Natural killer cell treated with Interleukin-12 subunit alpha and Interleukin-12 subunit beta and Interleukin-15 and Interleukin-18, amount 100 ng/mL, for 72 hours (primary cell): Measurements from ENCODE around the gene VAX1. TPM values are rescaled to one million over a fixed set of nuclear protein-coding genes. Genes with fewer than 3 reads are reported as not detected.
A peak's percentile ranks its signal among the peaks of the same experiment; 100 is the strongest.
"Not testable (repeated sequence)": the region's sequence is repeated elsewhere in the genome, so short reads cannot be mapped to it uniquely, and the experiment has no call there.

Experiments used
- ATAC-seq, 2 donors: fragments of 150-1000 bp; cut with Tn5 transposase in 1 of 2; sonication (Bioruptor Pico), chemical (Tn5 transposase) in 1 of 2; 2 replicates each; pipeline ENCODE4 v1.10.0; 2021
- DNase-seq: peaks from one replicate; pipeline ENCODE4 v3.0.0; 2022; ENCODE audit warnings: low spot score
- H3K27ac Mint-ChIP-seq, 2 donors: 1 replicate in 1 of 2; 2 replicates in 1 of 2; pipeline ENCODE4 v1.8.0; 2022; ENCODE audit warnings: mixed read lengths in 2 of 2, mild to moderate bottlenecking in 1 of 2, moderate library complexity in 1 of 2
- H3K27me3 Mint-ChIP-seq, 2 donors: 1 replicate in 1 of 2; 2 replicates in 1 of 2; pipeline ENCODE4 v1.8.0; 2022; ENCODE audit warnings: mixed read lengths in 2 of 2
- H3K36me3 Mint-ChIP-seq: one replicate; pipeline ENCODE4 v1.8.0; 2022; ENCODE audit warnings: mixed read lengths
- H3K4me1 Mint-ChIP-seq, 2 donors: 1 replicate in 1 of 2; 2 replicates in 1 of 2; pipeline ENCODE4 v1.8.0; 2022; ENCODE audit warnings: low read depth in 2 of 2, mixed read lengths in 2 of 2, mild to moderate bottlenecking in 1 of 2
- H3K4me3 Mint-ChIP-seq: one replicate; pipeline ENCODE4 v1.8.0; 2022; ENCODE audit warnings: mixed read lengths
- H3K9me3 Mint-ChIP-seq: 2 replicates; pipeline ENCODE4 v1.8.0; 2022; ENCODE audit warnings: mixed read lengths
- total RNA-seq, 2 donors: library from RNA; stranded (reverse); gene quantifications; one replicate each; pipeline ENCODE4 v1.2.3, GENCODE V29; 2022

The VAX1 gene
- total RNA-seq, 2 donors from 2014 or later = not detected

DNA sequence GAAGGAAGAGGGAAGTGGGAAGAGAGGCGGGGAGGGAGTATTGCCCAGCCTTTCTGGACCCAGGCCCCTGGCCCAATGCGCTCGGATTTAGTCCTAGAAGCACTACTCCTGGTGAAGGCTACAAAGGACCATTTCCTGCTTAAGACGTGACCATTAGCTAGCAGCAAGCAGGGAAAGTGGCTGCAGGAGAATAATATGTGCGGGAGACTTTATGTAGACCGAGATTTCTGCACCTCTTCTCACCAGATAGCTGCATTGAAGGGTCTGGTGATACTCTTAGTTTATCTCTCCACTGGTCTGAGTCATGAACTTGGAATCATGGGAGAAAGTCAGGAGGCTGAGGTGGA lies 3.1 kb downstream of the VAX1 start:
- Mint-ChIP-seq H3K27me3 (peaks cover 48 to 70% of the 10 kb centered on the region in 2 donors), H3K4me1 (peaks cover 0 to 18% of the 10 kb centered on the region in 2 donors), H3K9me3 (no peaks in the 10 kb centered on the region), H3K27ac (no peak overlapping the region), H3K36me3 (no peaks in the 10 kb centered on the region), H3K4me3 (no peak overlapping the region)
- ATAC-seq = no peak
- no peak for DNase-seq

DNA sequence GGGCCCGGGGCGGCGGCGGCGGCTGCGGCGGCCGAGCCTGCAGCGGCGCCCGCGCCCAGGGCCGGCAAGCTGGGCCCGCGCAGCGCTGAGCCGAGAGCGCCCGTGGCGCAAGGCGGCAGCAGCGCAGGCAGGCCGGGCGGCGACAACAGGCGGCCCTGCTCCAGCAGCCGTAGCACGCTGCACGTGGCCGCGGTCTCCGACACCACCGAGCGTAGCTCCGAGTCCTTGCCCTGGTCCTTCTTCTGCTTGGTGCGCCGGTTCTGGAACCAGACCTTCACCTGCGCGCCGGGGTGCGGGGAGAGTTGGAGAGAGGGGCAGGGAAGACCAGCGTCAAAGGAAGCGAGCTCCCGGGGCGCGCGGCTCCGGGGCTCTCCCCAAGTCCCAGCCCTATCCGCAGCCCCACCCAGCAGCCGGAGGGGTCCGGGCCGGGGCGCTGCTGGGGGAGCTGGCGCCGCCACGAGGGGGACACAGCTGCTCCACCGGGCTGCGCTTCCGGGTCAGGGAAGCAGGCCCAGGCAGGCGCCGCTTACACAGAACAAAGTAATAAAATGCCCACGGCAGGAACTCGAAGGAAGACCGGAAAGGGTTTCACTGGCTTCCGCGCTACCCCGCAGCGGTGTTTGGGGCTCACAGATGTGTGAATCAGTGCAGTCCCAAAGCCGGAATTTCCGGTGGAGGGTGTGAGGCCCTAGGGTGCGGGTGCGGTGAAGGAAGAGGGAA lies 3.6 kb downstream of the VAX1 start:
- ATAC-seq (peak in 1 of 2 donors; percentile 4), DNase-seq (no peak)
- no peak overlapping the region for H3K4me3 Mint-ChIP-seq

DNA sequence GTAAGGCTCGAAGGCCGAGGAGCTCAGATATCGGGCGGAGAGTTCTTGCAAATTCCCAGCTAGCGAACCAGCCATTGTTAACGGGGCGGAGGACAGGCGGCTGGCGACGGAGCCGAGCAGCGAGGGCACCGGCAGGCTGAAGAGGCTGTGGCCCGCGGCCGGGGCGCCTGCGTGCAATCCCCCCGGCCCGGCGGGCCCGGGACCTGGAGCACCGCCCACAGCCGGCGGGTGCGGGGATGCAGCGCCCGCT lies 4.1 kb downstream of the VAX1 start:
- no peaks in the 10 kb centered on the region for H3K36me3 Mint-ChIP-seq
- H3K27me3 Mint-ChIP-seq = peaks cover 52 to 75% of the 10 kb centered on the region in 2 donors
- H3K4me1 Mint-ChIP-seq = peaks cover 0 to 18% of the 10 kb centered on the region in 2 donors
- no peak overlapping the region for H3K4me3 Mint-ChIP-seq
- no peaks in the 10 kb centered on the region for H3K9me3 Mint-ChIP-seq
- no peak for DNase-seq
- no peak overlapping the region for H3K27ac Mint-ChIP-seq
- ATAC-seq = no peak

More for the DNA sequence above, 3.6 kb downstream of the VAX1 start:
- peaks cover 0 to 18% of the 10 kb centered on the region in 2 donors for H3K4me1 Mint-ChIP-seq
- no peak overlapping the region for H3K27ac Mint-ChIP-seq
- H3K36me3 Mint-ChIP-seq = no peaks in the 10 kb centered on the region
- H3K27me3 Mint-ChIP-seq = peaks cover 53 to 75% of the 10 kb centered on the region in 2 donors
- H3K9me3 Mint-ChIP-seq = no peaks in the 10 kb centered on the region

DNA sequence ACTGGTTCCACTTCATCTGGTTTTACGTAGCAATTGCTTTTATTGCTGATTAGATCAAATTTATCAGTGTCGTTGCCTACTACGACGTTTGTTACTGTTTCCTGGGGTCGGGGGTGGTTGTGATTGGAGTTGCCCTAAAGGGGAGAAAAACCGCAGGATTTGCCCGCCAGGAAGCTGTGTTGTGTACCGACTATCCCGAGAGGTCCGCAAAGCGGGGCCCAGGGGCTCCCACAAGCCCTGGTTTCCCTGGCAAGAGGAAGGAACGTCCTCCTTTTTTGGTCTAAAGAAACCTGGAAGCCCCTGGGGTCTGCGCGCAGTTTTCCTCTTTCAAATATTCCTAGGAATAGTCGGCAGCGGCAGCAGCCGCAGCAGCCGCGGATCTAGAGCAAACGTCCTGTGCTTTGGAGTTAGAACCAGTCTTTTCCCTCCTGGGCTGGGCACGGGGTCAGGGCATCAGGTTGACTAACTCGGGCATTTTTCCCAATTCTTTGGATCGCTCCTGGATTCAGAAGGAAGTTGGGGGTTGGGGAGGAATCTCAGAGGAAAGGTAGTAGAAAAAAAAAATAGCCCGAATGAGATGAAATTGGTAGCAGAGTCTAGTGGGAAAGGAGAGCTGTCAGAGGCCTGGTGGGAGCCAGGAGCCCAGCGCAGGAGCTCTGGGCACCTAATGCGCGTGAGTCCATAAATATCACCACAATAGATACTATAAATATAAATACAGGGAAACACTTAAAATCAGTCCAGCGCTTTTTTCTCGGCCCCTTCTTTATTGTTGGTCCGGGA lies 4.6 kb downstream of the VAX1 start:
- no peak for DNase-seq
- peaks cover 0 to 18% of the 10 kb centered on the region in 2 donors for H3K4me1 Mint-ChIP-seq
- H3K36me3 Mint-ChIP-seq = no peaks in the 10 kb centered on the region
- no peaks in the 10 kb centered on the region for H3K9me3 Mint-ChIP-seq
- peaks cover 52 to 75% of the 10 kb centered on the region in 2 donors for H3K27me3 Mint-ChIP-seq
- H3K4me3 Mint-ChIP-seq = no peak overlapping the region
- ATAC-seq = no peak
- H3K27ac Mint-ChIP-seq = no peak overlapping the region

DNA sequence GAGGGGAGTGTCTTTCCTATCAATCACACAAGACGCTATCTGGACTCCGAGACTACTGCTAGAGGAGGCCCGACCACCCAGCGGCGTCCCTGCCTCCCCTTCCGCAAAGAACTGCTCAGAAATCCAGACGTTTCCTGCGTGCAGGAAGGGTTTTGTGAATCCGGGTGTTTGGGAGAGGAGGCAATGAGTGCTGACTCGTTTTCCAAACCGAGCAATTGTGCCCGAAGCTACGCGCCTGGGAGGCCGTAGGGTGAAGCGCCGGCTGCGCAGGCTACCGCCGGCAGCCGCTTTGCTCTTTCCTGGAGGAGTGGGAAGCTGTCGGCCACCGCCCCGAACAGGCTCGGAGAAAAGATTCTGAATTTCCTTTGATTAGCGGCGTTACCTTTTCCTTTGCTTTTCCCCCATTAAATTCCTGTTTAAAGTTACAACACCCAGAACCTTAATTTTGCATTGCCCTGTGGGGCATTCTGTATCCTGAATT lies 5.3 kb downstream of the VAX1 start:
- no peak overlapping the region for H3K27ac Mint-ChIP-seq
- ATAC-seq = no peak
- H3K36me3 Mint-ChIP-seq = no peaks in the 10 kb centered on the region

DNA sequence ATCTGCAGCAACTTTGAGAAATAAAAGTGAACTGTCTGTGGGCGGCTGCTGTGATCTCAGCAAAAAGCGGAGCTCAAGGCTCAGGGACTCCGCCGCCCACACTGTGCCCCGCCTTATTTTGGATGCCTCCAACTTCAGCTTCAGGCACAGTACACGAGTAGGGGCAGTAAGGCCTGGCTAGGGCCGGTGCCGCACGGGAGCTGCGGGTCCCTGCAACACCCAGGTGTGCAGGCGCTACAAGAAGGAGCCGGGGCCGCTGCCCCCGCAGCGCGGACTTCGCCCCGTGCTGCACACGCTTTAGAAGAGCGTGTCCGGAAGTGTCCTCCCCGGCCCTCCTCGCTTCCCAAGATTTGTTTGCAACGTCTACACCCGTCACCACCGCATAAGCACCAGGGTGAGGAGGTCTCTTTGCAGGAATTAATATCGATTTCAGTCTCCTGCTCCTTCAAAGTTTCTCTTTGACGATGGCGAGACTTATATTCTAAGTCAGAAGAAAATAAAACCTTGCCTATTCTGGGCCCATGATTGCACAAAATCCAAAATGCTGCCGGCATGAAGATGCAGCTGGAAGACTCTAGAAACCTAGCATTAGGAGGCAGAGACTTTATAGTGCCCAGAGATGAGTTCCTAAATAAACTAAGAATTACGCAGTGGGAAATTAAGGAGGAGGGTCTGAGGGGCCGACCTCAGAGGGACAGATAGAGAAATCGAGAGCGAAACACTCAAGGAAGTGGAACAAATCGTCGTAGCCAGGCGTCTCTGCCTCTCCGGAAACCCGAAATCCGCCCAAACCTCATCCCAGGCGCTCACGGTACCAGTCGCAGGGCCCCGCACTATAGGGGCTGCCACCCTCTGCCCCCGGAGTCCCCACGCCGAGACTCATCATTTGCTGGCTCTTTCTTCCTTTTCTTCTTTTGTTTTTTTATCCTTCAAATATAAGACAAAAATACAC lies 6.4 kb downstream of the VAX1 start:
- Mint-ChIP-seq H3K9me3 (no peaks in the 10 kb centered on the region), H3K27ac (no peak overlapping the region), H3K4me1 (peaks cover 0 to 18% of the 10 kb centered on the region in 2 donors), H3K4me3 (no peak overlapping the region), H3K27me3 (peaks cover 60 to 84% of the 10 kb centered on the region in 2 donors), H3K36me3 (no peaks in the 10 kb centered on the region)
- DNase-seq (no peak), ATAC-seq (no peak)

More for the DNA sequence above, 5.3 kb downstream of the VAX1 start:
- no peak overlapping the region for H3K4me3 Mint-ChIP-seq
- peaks cover 53 to 75% of the 10 kb centered on the region in 2 donors for H3K27me3 Mint-ChIP-seq
- H3K4me1 Mint-ChIP-seq = peaks cover 0 to 18% of the 10 kb centered on the region in 2 donors
- DNase-seq = no peak
- H3K9me3 Mint-ChIP-seq = no peaks in the 10 kb centered on the region

DNA sequence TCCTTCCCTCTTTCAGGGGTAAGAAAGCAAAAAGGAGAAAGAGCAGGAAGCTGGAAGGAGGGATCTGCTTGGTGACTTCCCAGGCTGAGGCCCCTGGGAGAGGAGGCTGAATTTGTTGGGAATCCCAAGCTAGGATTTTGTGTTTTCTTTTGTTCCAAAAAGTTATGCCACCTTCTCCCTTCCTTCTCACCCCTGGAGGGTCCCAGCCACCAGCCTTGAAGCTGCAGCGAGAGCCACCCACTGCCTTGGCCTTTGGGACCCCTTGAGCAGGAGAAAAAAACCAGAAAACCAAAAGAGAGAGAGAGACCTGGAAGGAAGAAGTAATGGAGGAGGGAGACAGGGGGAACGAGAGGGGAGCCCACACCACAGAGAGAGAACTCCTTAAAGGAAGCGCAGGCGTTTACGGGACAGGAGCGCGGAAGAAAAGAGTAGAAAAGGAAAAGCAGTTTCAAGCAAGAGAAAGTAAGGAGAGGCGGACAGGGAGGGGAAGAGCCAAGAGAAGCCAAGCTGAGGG lies 7.2 kb downstream of the VAX1 start:
- Mint-ChIP-seq H3K9me3 (no peaks in the 10 kb centered on the region), H3K4me3 (peak overlapping the region; percentile 5), H3K4me1 (peaks cover 0 to 18% of the 10 kb centered on the region in 2 donors), H3K36me3 (no peaks in the 10 kb centered on the region), H3K27ac (no peak overlapping the region), H3K27me3 (peaks cover 55 to 80% of the 10 kb centered on the region in 2 donors)
- ATAC-seq (no peak), DNase-seq (no peak)

DNA sequence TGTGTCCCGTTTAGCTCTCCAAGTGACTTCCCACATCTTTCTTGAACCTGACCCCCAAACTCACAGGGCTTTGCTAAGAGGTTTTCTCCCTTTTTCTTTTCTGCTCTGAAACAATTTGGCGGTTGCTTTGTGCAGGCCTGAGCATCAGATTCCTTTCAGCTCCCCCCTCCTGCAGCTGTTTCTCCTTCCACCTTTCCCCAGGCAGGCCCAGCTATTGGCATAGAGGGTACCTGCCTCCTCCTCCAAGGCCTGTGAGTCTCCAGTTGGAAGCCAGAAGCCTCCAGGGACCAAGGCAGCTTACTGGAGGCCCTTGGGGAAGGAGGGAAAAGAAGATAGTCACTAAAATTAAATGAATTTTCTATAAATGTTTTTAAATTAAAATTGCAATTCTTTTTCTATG lies 7.7 kb downstream of the VAX1 start:
- Mint-ChIP-seq H3K4me3 (no peak overlapping the region), H3K27ac (no peak overlapping the region), H3K36me3 (no peaks in the 10 kb centered on the region), H3K27me3 (peaks cover 52 to 80% of the 10 kb centered on the region in 2 donors), H3K4me1 (peaks cover 0 to 18% of the 10 kb centered on the region in 2 donors), H3K9me3 (no peaks in the 10 kb centered on the region)
- DNase-seq (no peak), ATAC-seq (no peak)

DNA sequence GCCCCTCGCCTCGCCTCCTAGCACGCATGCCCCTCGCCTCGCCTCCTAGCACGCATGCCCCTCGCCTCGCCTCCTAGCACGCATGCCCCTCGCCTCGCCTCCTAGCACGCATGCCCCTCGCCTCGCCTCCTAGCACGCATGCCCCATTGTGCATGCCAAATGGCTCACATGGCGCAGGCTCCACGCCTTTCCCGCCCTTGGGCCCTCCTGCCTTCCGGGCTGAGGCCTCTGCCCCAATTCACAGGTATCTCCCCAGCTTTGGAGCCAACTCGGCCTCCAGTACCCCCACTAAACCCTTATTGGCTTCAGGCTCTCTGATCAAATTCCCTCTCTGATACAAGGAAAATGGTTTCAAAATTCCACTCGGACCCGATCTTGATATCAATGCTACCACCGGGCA lies 11.4 kb downstream of the VAX1 start:
- not testable (repeated sequence) for H3K9me3 Mint-ChIP-seq, H3K4me3 Mint-ChIP-seq, H3K4me1 Mint-ChIP-seq, DNase-seq, H3K36me3 Mint-ChIP-seq, H3K27ac Mint-ChIP-seq, ATAC-seq
- peaks cover 33 to 60% of the 10 kb centered on the region in 2 donors for H3K27me3 Mint-ChIP-seq

DNA sequence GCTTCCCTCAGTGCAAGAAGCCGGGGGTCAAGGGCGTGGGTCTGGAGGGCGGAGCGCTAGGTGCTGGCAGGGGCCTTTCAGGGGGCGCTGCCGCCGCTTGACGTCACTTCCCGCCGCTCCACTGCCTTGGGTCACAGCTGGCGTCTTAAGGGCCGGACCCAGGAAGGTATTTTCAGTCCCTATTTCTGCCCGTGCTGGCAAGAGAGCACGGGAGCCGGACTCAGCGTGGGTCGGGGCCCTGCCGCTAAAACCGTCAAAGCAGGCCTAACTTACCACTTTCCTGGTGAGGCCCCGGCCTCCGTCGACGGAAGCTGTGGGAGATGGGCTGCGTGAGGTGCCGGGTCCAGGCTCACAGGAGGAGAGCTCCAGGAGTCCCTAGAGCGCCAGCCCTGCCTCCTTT lies 12.0 kb downstream of the VAX1 start:
- Mint-ChIP-seq H3K9me3 (no peaks in the 10 kb centered on the region), H3K36me3 (no peaks in the 10 kb centered on the region), H3K4me1 (peaks cover 0 to 2% of the 10 kb centered on the region in 2 donors), H3K27me3 (peaks cover 30 to 54% of the 10 kb centered on the region in 2 donors), H3K27ac (no peak overlapping the region), H3K4me3 (no peak overlapping the region)
- DNase-seq (no peak), ATAC-seq (no peak)

DNA sequence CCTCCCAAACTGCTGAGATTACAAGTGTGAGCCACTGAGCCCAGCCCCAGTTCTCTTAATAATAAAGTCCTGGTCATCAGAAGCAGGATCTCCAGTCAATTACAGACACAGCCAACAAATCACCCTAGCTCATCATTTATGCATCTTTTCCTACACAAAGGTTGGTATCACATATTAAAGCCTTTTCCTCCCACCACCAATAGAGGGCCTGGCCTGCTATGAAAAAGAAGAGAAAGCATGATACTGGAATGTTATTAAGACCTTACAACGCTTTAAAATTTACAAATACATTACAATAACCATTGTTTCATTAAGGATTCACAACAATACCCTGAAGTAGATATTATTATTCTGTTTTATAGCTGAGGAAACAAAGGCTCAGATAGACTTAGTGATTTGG lies 25.9 kb downstream of the VAX1 start:
- Mint-ChIP-seq H3K4me3 (no peak overlapping the region), H3K27me3 (peaks cover 17 to 19% of the 10 kb centered on the region in 2 donors), H3K36me3 (no peaks in the 10 kb centered on the region), H3K4me1 (no peaks in the 10 kb centered on the region), H3K9me3 (no peaks in the 10 kb centered on the region), H3K27ac (no peak overlapping the region)
- ATAC-seq (no peak), DNase-seq (no peak)

DNA sequence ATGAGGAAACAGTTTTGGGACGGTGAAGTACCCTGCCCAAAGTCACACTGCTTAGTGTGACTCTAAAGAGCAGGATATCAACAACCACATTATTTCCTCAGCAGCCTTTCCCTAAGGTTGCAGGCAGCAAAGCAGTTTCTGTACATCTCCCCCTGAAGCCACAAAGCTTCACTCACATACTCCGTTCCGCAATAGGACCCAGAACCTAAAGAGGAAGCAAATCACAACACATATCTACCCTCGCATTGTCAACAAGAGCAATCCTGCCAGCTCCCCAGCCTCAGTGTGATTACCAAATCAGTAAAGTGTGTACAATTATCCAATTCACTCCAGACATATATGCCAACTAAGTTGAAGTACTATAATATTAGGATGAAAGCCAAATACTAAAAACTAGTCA lies 30.8 kb downstream of the VAX1 start:
- ATAC-seq (no peak), DNase-seq (no peak)
- Mint-ChIP-seq H3K27me3 (peaks cover 8 to 10% of the 10 kb centered on the region in 2 donors), H3K9me3 (peaks cover 3% of the 10 kb centered on the region), H3K27ac (no peak overlapping the region), H3K4me1 (no peaks in the 10 kb centered on the region), H3K4me3 (no peak overlapping the region), H3K36me3 (peaks cover 4% of the 10 kb centered on the region)

DNA sequence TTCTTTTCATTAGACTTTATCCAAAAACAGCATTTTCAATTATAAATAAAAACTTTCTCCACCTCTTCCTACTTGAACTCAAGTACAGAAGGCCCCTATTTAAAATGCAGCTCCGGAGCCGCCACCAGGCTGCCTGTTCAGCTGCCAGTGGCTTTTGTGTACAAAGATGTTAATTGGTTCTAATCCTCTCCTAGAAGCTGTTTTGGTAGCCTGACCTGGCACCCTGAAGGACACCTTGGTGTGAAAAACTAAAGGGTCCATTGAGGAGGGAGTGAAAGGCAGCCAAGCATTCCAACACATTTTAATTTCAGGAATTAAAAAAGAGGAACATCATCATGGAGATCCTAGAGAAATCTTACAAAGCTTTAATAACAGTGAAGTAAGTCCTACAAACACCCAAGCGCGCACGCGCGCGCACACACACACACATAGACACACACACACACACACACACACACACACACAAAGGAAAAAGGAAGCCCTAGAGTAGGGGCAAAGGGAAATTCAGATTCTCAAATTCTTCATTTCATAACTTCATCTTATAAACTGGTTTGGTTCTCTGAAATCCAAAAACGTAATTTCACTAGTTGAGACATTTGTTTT lies 41.4 kb downstream of the VAX1 start:
- H3K27me3 Mint-ChIP-seq = peaks cover 6 to 29% of the 10 kb centered on the region in 2 donors
- DNase-seq = no peak
- H3K4me3 Mint-ChIP-seq = no peak overlapping the region
- ATAC-seq = no peak
- no peaks in the 10 kb centered on the region for H3K4me1 Mint-ChIP-seq
- no peak overlapping the region for H3K27ac Mint-ChIP-seq
- no peaks in the 10 kb centered on the region for H3K36me3 Mint-ChIP-seq
- no peaks in the 10 kb centered on the region for H3K9me3 Mint-ChIP-seq
